Measurements from ENCODE around the gene NPM1.

Gene NPM1

GRCh38 chr5:171453056-171453725, 65.5 kb downstream of the NPM1 start:
- Histone ChIP-seq H3K27me3 (ENCODE audit: control insufficient read depth in 1 of 2, insufficient read depth in 2 of 2, low read length in 2 of 2) (no peaks in the 10 kb centered on the region), H3K4me1 (ENCODE audit: control insufficient read depth, insufficient read depth, low read length) (peaks cover 8% of the 10 kb centered on the region), H3K9ac (ENCODE audit: low read length in 2 of 2) (no peak overlapping the region), H3K27ac (ENCODE audit: low read length) (no peak overlapping the region), H3K9me3 (ENCODE audit: control insufficient read depth in 2 of 2, low read length in 2 of 2) (no peaks in the 10 kb centered on the region), H3K36me3 (ENCODE audit: control insufficient read depth in 2 of 2, insufficient read depth in 2 of 2, low read length in 2 of 2) (no peaks in the 10 kb centered on the region), H3K4me3 (ENCODE audit: low read length in 2 of 2) (no peak overlapping the region)

- Histone ChIP-seq H3K36me3 (ENCODE audit: control insufficient read depth in 2 of 2, insufficient read depth in 2 of 2, low read length in 2 of 2) (no peaks in the 10 kb centered on the region), H3K27ac (ENCODE audit: low read length) (no peak overlapping the region), H3K4me3 (ENCODE audit: low read length in 2 of 2) (no peak overlapping the region), H3K27me3 (ENCODE audit: control insufficient read depth in 1 of 2, insufficient read depth in 2 of 2, low read length in 2 of 2) (no peaks in the 10 kb centered on the region), H3K9ac (ENCODE audit: low read length in 2 of 2) (no peak overlapping the region), H3K4me1 (ENCODE audit: control insufficient read depth, insufficient read depth, low read length) (peaks cover 8% of the 10 kb centered on the region), H3K9me3 (ENCODE audit: control insufficient read depth in 2 of 2, low read length in 2 of 2) (no peaks in the 10 kb centered on the region)
Observed at GRCh38 chr5:171453988-171454387, 66.3 kb downstream of the NPM1 start.

GRCh38 chr5:171454549-171454948, 66.9 kb downstream of the NPM1 start:
- Histone ChIP-seq H3K9me3 (ENCODE audit: control insufficient read depth in 2 of 2, low read length in 2 of 2) (no peaks in the 10 kb centered on the region), H3K36me3 (ENCODE audit: control insufficient read depth in 2 of 2, insufficient read depth in 2 of 2, low read length in 2 of 2) (no peaks in the 10 kb centered on the region), H3K4me3 (ENCODE audit: low read length in 2 of 2) (no peak overlapping the region), H3K4me1 (ENCODE audit: control insufficient read depth, insufficient read depth, low read length) (peaks cover 8% of the 10 kb centered on the region), H3K27ac (ENCODE audit: low read length) (no peak overlapping the region), H3K27me3 (ENCODE audit: control insufficient read depth in 1 of 2, insufficient read depth in 2 of 2, low read length in 2 of 2) (no peaks in the 10 kb centered on the region), H3K9ac (ENCODE audit: low read length in 2 of 2) (no peak overlapping the region)

- H3K4me1 ChIP-seq (ENCODE audit: control insufficient read depth, insufficient read depth, low read length): peaks cover 5% of the 10 kb centered on the region
- no peaks in the 10 kb centered on the region for H3K27me3 ChIP-seq (ENCODE audit: control insufficient read depth in 1 of 2, insufficient read depth in 2 of 2, low read length in 2 of 2)
- H3K9me3 ChIP-seq (ENCODE audit: control insufficient read depth in 2 of 2, low read length in 2 of 2): no peaks in the 10 kb centered on the region
- H3K4me3 ChIP-seq (ENCODE audit: low read length in 2 of 2): no peak overlapping the region
- H3K9ac ChIP-seq (ENCODE audit: low read length in 2 of 2): no peak overlapping the region
- H3K36me3 ChIP-seq (ENCODE audit: control insufficient read depth in 2 of 2, insufficient read depth in 2 of 2, low read length in 2 of 2): no peaks in the 10 kb centered on the region
- H3K27ac ChIP-seq (ENCODE audit: low read length): no peak overlapping the region
Observed at GRCh38 chr5:171455522-171455921, 67.9 kb downstream of the NPM1 start.

- Histone ChIP-seq H3K4me1 (ENCODE audit: control insufficient read depth, insufficient read depth, low read length) (no peaks in the 10 kb centered on the region), H3K4me3 (ENCODE audit: low read length in 2 of 2) (no peak overlapping the region), H3K36me3 (ENCODE audit: control insufficient read depth in 2 of 2, insufficient read depth in 2 of 2, low read length in 2 of 2) (no peaks in the 10 kb centered on the region)
Observed at GRCh38 chr5:171457208-171457981, 69.7 kb downstream of the NPM1 start.

GRCh38 chr5:171459839-171460238, 72.2 kb downstream of the NPM1 start:
- Histone ChIP-seq H3K27me3 (ENCODE audit: control insufficient read depth in 1 of 2, insufficient read depth in 2 of 2, low read length in 2 of 2) (no peaks in the 10 kb centered on the region), H3K9me3 (ENCODE audit: control insufficient read depth in 2 of 2, low read length in 2 of 2) (no peaks in the 10 kb centered on the region), H3K9ac (ENCODE audit: low read length in 2 of 2) (no peak overlapping the region), H3K4me3 (ENCODE audit: low read length in 2 of 2) (no peak overlapping the region), H3K27ac (ENCODE audit: low read length) (no peak overlapping the region), H3K36me3 (ENCODE audit: control insufficient read depth in 2 of 2, insufficient read depth in 2 of 2, low read length in 2 of 2) (no peaks in the 10 kb centered on the region), H3K4me1 (ENCODE audit: control insufficient read depth, insufficient read depth, low read length) (no peaks in the 10 kb centered on the region)

More at GRCh38 chr5:171457208-171457981, 69.7 kb downstream of the NPM1 start:
- Histone ChIP-seq H3K9ac (ENCODE audit: low read length in 2 of 2) (no peak overlapping the region), H3K27ac (ENCODE audit: low read length) (no peak overlapping the region), H3K9me3 (ENCODE audit: control insufficient read depth in 2 of 2, low read length in 2 of 2) (no peaks in the 10 kb centered on the region), H3K27me3 (ENCODE audit: control insufficient read depth in 1 of 2, insufficient read depth in 2 of 2, low read length in 2 of 2) (no peaks in the 10 kb centered on the region)
